DOHH2 (cell line): ENCODE measurements around the gene RAD17.

Experiments used
- H3F3A ChIP-seq: fragments of 200-600 bp; sonication (generic), shearing (Covaris generic); 2 replicates; pipeline ENCODE4 v1.6.0; 2016; ENCODE audit warnings: antibody characterized with exemption, mild to moderate bottlenecking; ENCODE audit not compliant: control insufficient read depth, insufficient read depth
- H3K27ac ChIP-seq: fragments of 200-600 bp; sonication (generic); 2 replicates; pipeline ENCODE4 v1.5.1; 2014; ENCODE audit warnings: low read depth, mild to moderate bottlenecking, low read length, moderate library complexity
- H3K27me3 ChIP-seq: fragments of 200-600 bp; sonication (generic); 2 replicates; pipeline ENCODE4 v1.6.1; 2014; ENCODE audit warnings: mild to moderate bottlenecking, low read length, mixed read lengths; ENCODE audit not compliant: control insufficient read depth
- H3K36me3 ChIP-seq: fragments of 200-600 bp; sonication (generic); 2 replicates; pipeline ENCODE4 v1.6.1; 2014; ENCODE audit warnings: mild to moderate bottlenecking, low read length, moderate library complexity, mixed read lengths; ENCODE audit not compliant: control insufficient read depth
- H3K4me1 ChIP-seq: fragments of 200-600 bp; sonication (generic); 2 replicates; pipeline ENCODE4 v1.6.1; 2014; ENCODE audit warnings: mild to moderate bottlenecking, low read length, mixed read lengths; ENCODE audit not compliant: control insufficient read depth
- H3K4me2 ChIP-seq: fragments of 200-600 bp; sonication (generic); 2 replicates; pipeline ENCODE4 v1.6.0; 2014; ENCODE audit warnings: mild to moderate bottlenecking, low read length, moderate library complexity
- H3K4me3 ChIP-seq: fragments of 200-600 bp; sonication (generic); 2 replicates; pipeline ENCODE4 v1.5.1; 2014; ENCODE audit warnings: mild to moderate bottlenecking, low read length, mixed read lengths
- H3K79me2 ChIP-seq: fragments of 200-600 bp; sonication (generic); 2 replicates; pipeline ENCODE4 v1.6.1; 2014; ENCODE audit warnings: mild to moderate bottlenecking, low read length, mixed read lengths; ENCODE audit not compliant: control insufficient read depth
- H3K9me2 ChIP-seq: fragments of 200-600 bp; sonication (generic); replicated peaks from 2 replicates; pipeline ENCODE4 v1.6.1; 2014; ENCODE audit warnings: mild to moderate bottlenecking, low read length, mixed read lengths; ENCODE audit not compliant: control insufficient read depth
- H3K9me3 ChIP-seq: fragments of 200-600 bp; sonication (generic); 2 replicates; pipeline ENCODE4 v1.6.1; 2014; ENCODE audit warnings: antibody characterized with exemption, low read length, mixed read lengths; ENCODE audit not compliant: control insufficient read depth, insufficient read depth
- H4K20me1 ChIP-seq: fragments of 200-600 bp; sonication (generic); 2 replicates; pipeline ENCODE4 v1.6.0; 2014; ENCODE audit warnings: low read depth, mild to moderate bottlenecking, antibody characterized with exemption, low read length, moderate library complexity; ENCODE audit not compliant: control insufficient read depth, insufficient read depth
- EZH2phosphoT487 ChIP-seq: fragments of 200-600 bp; sonication (generic); IDR thresholded peaks from 2 replicates; pipeline ENCODE4 v1.6.1; 2017; ENCODE audit warnings: borderline replicate concordance, mild to moderate bottlenecking, antibody characterized with exemption, low read length, moderate library complexity, mixed read lengths
- TF ChIP-seq, protein P1 (sequence below): fragments of 200-600 bp; sonication (generic); IDR thresholded peaks from one replicate; pipeline ENCODE4 v1.5.1; 2014; ENCODE audit warnings: antibody characterized with exemption, mild to moderate bottlenecking, low read depth, low read length; ENCODE audit not compliant: poor library complexity, severe bottlenecking

RAD17 gene

DNA sequence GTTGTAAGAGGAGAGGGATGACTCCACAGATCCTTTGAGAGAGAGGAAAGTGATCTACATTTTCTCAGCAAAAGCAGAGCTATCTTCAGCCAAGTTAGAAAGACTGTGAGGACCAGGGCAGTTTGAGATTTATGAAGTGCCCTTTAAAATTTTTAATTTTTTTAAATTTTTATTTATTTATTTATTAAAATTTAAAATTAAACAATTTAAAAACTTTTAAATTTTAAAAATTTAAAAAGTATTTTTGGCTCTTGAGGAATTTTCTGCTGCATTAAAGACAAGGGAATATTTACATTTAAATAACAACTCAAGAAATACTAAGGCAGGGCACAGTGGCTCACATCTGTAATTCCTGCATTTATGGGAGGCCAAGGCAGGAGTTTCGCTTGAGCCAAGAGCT is 92.6 kb downstream of the RAD17 start:
- Histone ChIP-seq H3K27me3 (no peaks in the 10 kb centered on the region), H3K9me3 (no peaks in the 10 kb centered on the region), H3K36me3 (no peaks in the 10 kb centered on the region), H3K79me2 (no peaks in the 10 kb centered on the region), H3K4me1 (no peaks in the 10 kb centered on the region), H3F3A (no peaks in the 10 kb centered on the region), H3K27ac (no peak overlapping the region), H3K4me2 (no peak overlapping the region), H3K9me2 (no peaks in the 10 kb centered on the region), H4K20me1 (no peaks in the 10 kb centered on the region), H3K4me3 (no peak overlapping the region)
- TF ChIP-seq, protein P1, sequence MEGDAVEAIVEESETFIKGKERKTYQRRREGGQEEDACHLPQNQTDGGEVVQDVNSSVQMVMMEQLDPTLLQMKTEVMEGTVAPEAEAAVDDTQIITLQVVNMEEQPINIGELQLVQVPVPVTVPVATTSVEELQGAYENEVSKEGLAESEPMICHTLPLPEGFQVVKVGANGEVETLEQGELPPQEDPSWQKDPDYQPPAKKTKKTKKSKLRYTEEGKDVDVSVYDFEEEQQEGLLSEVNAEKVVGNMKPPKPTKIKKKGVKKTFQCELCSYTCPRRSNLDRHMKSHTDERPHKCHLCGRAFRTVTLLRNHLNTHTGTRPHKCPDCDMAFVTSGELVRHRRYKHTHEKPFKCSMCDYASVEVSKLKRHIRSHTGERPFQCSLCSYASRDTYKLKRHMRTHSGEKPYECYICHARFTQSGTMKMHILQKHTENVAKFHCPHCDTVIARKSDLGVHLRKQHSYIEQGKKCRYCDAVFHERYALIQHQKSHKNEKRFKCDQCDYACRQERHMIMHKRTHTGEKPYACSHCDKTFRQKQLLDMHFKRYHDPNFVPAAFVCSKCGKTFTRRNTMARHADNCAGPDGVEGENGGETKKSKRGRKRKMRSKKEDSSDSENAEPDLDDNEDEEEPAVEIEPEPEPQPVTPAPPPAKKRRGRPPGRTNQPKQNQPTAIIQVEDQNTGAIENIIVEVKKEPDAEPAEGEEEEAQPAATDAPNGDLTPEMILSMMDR: no peak
- no peak for TF ChIP-seq EZH2phosphoT487
